Prostate gland (tissue), 2 donors: ENCODE measurements around the gene TRIM22. TPM values are rescaled to one million over a fixed set of nuclear protein-coding genes. Genes with fewer than 3 reads are reported as not detected.

Source experiments
- DNase-seq: peaks from one replicate; pipeline ENCODE4 v3.0.0-alpha.2; 2019; ENCODE audit warnings: low spot score
- H3K27ac ChIP-seq, 2 donors: fragments of 200-600 bp; sonication (generic); 2 replicates each; pipeline ENCODE4 v1.5.1; 2017 to 2019
- H3K27me3 ChIP-seq: fragments of 200-600 bp; sonication (generic); replicated peaks from 2 replicates; pipeline ENCODE4 v1.5.1; 2019; ENCODE audit not compliant: insufficient read depth
- H3K36me3 ChIP-seq, 2 donors: fragments of 200-600 bp; sonication (generic); 1 replicate in 1 of 2; 2 replicates in 1 of 2; pipeline versions ENCODE4 v1.5.1 to v1.8.1; 2017 to 2019
- H3K4me1 ChIP-seq: fragments of 200-600 bp; sonication (generic); replicated peaks from 2 replicates; pipeline ENCODE4 v1.5.1; 2019
- H3K4me3 ChIP-seq, 2 donors: fragments of 200-600 bp; sonication (generic); 2 replicates each; pipeline ENCODE4 v1.5.1; 2017 to 2019
- H3K9me3 ChIP-seq: fragments of 200-600 bp; sonication (generic); 2 replicates; pipeline ENCODE4 v1.5.1; 2017
- CTCF ChIP-seq, 4 experiments: fragments of 200-600 bp in 2 of 4; fragments of 450-650 bp in 2 of 4; sonication (generic) in 2 of 4; IDR thresholded peaks; 1 replicate in 3 of 4; 2 replicates in 1 of 4; pipeline ENCODE4 v1.5.1; 2016 to 2019; ENCODE audit warnings: antibody characterized with exemption in 4 of 4, mild to moderate bottlenecking in 2 of 4, moderate library complexity in 2 of 4
- POLR2A ChIP-seq: fragments of 450-650 bp; IDR thresholded peaks from one replicate; pipeline ENCODE4 v1.6.1; 2016; ENCODE audit warnings: antibody characterized with exemption, mild to moderate bottlenecking
- POLR2AphosphoS5 ChIP-seq: sonication (generic); formaldehyde crosslinking; IDR thresholded peaks from one replicate; pipeline ENCODE4 v1.6.1; 2017; ENCODE audit warnings: antibody characterized with exemption
- WGBS: methylation state at CpG from one replicate; pipeline ENCODE4 v1.1.5; 2018; 5-methylcytosine and 5-hydroxymethylcytosine counted together
- intact Hi-C: fragments of 100-400 bp; cut with DNase I; formaldehyde crosslinking; loops from one replicate; pipeline ENCODE4 v1.14.2; 2022
- total RNA-seq, 2 donors: library from RNA; depleted of rRNA; stranded (reverse); fragments of >200 nt; gene quantifications; one replicate each; pipeline ENCODE4 v1.1.0, GENCODE V29; 2016

Gene TRIM22
- total RNA-seq, 2 donors from 2014 or later = 32.8 to 47.4 TPM

GRCh38 chr11:5737091-5737490 lies 47.5 kb downstream of the TRIM22 start:
- Histone ChIP-seq H3K27ac (no peak overlapping the region), H3K27me3 (no peaks in the 10 kb centered on the region), H3K9me3 (no peaks in the 10 kb centered on the region), H3K4me3 (no peak overlapping the region), H3K4me1 (no peaks in the 10 kb centered on the region), H3K36me3 (no peaks in the 10 kb centered on the region)
- intact Hi-C loops = no loop called here
- no peak for DNase-seq
- no peak for TF ChIP-seq POLR2AphosphoS5
- no peak for TF ChIP-seq CTCF (IDR thresholded peaks at IDR 0.05)
- TF ChIP-seq POLR2A = no peak

DNA sequence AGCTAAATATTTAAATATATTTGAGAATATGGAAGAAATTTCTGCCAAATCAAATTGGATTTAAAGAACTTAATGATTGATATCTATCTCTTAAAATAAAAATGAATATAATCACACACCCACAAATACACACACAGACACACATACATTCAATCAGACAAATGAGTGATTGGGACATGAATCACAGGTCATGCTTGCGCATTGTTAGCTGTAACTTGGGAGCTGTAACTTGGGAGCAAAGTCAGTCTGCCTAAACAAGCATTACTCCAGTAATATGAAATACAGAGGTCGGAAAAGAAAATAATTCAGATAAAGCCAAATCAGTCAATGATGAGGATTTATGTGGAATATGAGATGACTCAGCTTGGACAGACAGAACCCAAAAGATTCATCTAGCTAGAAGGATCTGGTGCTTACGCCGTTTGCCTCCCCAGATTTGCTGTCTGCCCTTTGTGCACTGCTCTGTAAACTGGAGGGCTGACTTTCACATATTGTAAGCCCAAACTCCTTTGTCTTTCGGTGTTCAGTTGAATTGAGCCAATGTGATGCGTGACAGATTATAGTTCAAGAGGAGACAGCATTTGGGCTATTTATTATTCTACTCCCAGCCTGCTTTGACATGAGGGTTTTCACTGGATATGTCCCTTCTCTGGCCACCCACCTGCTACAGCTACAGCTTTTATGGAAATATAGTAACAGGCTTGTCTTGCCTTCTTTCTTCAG lies 48.2 kb downstream of the TRIM22 start:
- Histone ChIP-seq H3K9me3 (no peaks in the 10 kb centered on the region), H3K27ac (no peak overlapping the region), H3K27me3 (no peaks in the 10 kb centered on the region), H3K4me1 (no peaks in the 10 kb centered on the region), H3K36me3 (no peaks in the 10 kb centered on the region), H3K4me3 (no peak overlapping the region)
- WGBS = 77% methylated on average over 6 of the region's 6 CpGs
- no peak for DNase-seq
- intact Hi-C loops = no loop called here
- no peak for TF ChIP-seq POLR2A

DNA sequence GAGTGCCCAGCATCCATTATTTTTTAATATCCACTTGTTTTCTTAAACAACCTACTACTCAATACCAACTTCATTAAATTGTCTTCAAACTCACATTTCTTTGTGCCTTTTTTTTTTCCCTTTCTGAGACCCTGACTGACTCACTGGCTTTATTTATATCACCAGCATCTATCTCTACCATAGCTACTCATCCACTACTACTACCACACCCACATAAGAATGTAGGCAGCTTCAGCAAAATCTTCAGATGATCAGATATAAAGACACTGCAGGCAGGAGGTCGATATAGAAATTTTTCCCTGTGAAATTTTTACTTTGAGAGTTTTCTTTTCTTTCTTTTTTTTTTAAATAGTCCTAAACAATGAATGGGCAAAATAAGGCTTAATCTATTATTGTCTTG lies 48.8 kb downstream of the TRIM22 start:
- intact Hi-C loops = no loop called here
- no peak for DNase-seq

GRCh38 chr11:5746614-5747013 lies 57.0 kb downstream of the TRIM22 start:
- Histone ChIP-seq H3K4me3 (no peak overlapping the region), H3K36me3 (no peaks in the 10 kb centered on the region), H3K4me1 (no peaks in the 10 kb centered on the region), H3K27me3 (no peaks in the 10 kb centered on the region), H3K9me3 (no peaks in the 10 kb centered on the region), H3K27ac (no peak overlapping the region)
- intact Hi-C loops = no loop called here
- WGBS = 92% methylated on average over 3 of the region's 3 CpGs
- TF ChIP-seq CTCF (IDR thresholded peaks at IDR 0.05) = no peak
- no peak for TF ChIP-seq POLR2AphosphoS5
- no peak for TF ChIP-seq POLR2A
- DNase-seq = no peak

More for the DNA sequence above, 48.8 kb downstream of the TRIM22 start:
- WGBS = 56% methylated on average over 1 of the region's 1 CpG
- TF ChIP-seq POLR2A (no peak), POLR2AphosphoS5 (no peak), CTCF (IDR thresholded peaks at IDR 0.05) (no peak)
- Histone ChIP-seq H3K4me3 (no peak overlapping the region), H3K4me1 (no peaks in the 10 kb centered on the region), H3K27me3 (no peaks in the 10 kb centered on the region), H3K36me3 (no peaks in the 10 kb centered on the region), H3K27ac (no peak overlapping the region), H3K9me3 (no peaks in the 10 kb centered on the region)

- no peak for DNase-seq
- Histone ChIP-seq H3K9me3 (no peaks in the 10 kb centered on the region), H3K27me3 (no peaks in the 10 kb centered on the region), H3K4me1 (no peaks in the 10 kb centered on the region), H3K4me3 (no peak overlapping the region), H3K27ac (no peak overlapping the region), H3K36me3 (no peaks in the 10 kb centered on the region)
- TF ChIP-seq POLR2AphosphoS5 (no peak), CTCF (IDR thresholded peaks at IDR 0.05) (no peak), POLR2A (no peak)
- intact Hi-C loops = no loop called here
- WGBS = 82% methylated on average over 3 of the region's 3 CpGs
Observed at GRCh38 chr11:5749836-5750235, 60.2 kb downstream of the TRIM22 start.
